ENCODE results near the gene EHBP1L1.

DNA sequence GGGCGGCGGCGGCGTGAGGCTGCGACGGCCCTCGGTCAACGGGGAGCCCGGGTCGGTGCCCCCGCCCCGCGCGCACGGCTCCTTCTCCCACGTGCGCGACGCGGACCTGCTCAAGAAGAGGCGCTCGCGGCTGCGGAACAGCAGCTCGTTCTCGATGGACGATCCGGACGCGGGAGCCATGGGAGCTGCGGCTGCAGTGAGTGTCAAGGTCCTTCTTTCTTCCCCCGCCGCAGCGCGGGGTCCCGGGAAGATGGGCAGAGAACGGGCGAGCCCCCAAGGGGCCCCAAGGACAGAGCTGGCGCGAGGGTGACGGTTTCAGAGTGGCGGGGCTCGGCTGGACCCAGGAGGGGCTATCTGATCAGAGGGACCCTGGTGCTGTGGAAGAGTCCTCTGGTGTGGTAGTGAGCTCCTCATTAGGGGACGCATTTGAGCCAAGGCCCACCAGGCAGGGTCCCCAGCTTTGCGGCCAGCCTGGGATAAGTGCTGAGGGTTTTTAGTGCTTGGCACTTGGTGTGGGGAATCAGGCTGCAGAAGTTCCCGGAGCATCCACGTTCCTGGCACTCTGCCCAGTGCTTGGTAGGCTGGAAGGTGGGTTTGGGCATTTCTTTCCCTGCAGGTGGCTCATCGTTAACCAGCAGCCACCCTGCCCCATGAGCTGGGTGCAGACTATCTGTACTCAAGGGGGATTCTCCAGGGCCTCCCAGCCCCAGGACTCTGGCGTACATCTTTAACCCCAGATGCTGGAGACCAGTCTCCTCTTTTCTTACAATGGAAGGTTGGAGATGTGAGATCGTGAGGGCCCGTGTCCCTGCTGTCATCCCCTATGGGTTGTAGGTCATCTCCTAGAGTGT, 9.8 kb downstream of the EHBP1L1 start:
- TF ChIP-seq CTCF (IDR thresholded peaks at IDR 0.05) (no peak), POLR2A (IDR thresholded peaks at IDR 0.05) (no peak), POLR2AphosphoS5 (IDR thresholded peaks at IDR 0.05) (no peak)
